Duodenal mucosa (tissue), 2 donors: ENCODE measurements around the gene PABPC3.

Source experiments
- H3K27ac ChIP-seq: one replicate; pipeline ENCODE4 v1.7.0; 2013; ENCODE audit warnings: low read depth, low read length
- H3K27me3 ChIP-seq, 2 donors: one replicate each; pipeline ENCODE4 v1.7.0; 2013; ENCODE audit warnings: low read length in 2 of 2, control low read depth in 1 of 2; ENCODE audit not compliant: insufficient read depth in 2 of 2, control insufficient read depth in 1 of 2
- H3K36me3 ChIP-seq, 2 donors: one replicate each; pipeline ENCODE4 v1.7.0; 2013; ENCODE audit warnings: low read length in 2 of 2, control low read depth in 1 of 2; ENCODE audit not compliant: insufficient read depth in 2 of 2, control insufficient read depth in 1 of 2
- H3K4me1 ChIP-seq, 2 donors: one replicate each; pipeline ENCODE4 v1.7.0; 2013; ENCODE audit warnings: low read length in 2 of 2, control low read depth in 1 of 2; ENCODE audit not compliant: insufficient read depth in 2 of 2, control insufficient read depth in 1 of 2
- H3K4me3 ChIP-seq, 2 donors: one replicate each; pipeline ENCODE4 v1.7.0; 2013; ENCODE audit warnings: low read length in 2 of 2, low read depth in 1 of 2
- H3K9ac ChIP-seq, 2 donors: one replicate each; pipeline ENCODE4 v1.7.0; 2013; ENCODE audit warnings: low read length in 2 of 2, low read depth in 1 of 2
- H3K9me3 ChIP-seq, 2 donors: one replicate each; pipeline ENCODE4 v1.7.0; 2013; ENCODE audit warnings: low read length in 2 of 2, control low read depth in 1 of 2; ENCODE audit not compliant: control insufficient read depth in 1 of 2

PABPC3 gene

GRCh38 chr13:25095851-25096453, at the start of gene PABPC3:
PABPC3 (plus strand) TSS chr13:25096136; CDS start chr13:25096199, 63 bp downstream.
- no peaks in the 10 kb centered on the region for H3K9me3 ChIP-seq
- no peak within 1 kb of the TSS for H3K9ac ChIP-seq
- H3K36me3 ChIP-seq = no peaks in the 10 kb centered on the region
- no peaks in the 10 kb centered on the region for H3K27me3 ChIP-seq
- H3K4me3 ChIP-seq = no peak within 1 kb of the TSS
- H3K4me1 ChIP-seq = no peaks in the 10 kb centered on the region
- H3K27ac ChIP-seq = no peak within 1 kb of the TSS

- H3K9ac ChIP-seq = no peak overlapping the region
Measured at GRCh38 chr13:25046274-25046984, 49.5 kb upstream of the PABPC3 start.

GRCh38 chr13:25046985-25047511, 48.9 kb upstream of the PABPC3 start:
- H3K9me3 ChIP-seq = peaks cover 0 to 3% of the 10 kb centered on the region in 2 donors
- H3K9ac ChIP-seq = no peak overlapping the region
- peak overlapping the region in 1 of 2 donors; percentile 48 for H3K4me3 ChIP-seq
- no peak overlapping the region for H3K27ac ChIP-seq
- no peaks in the 10 kb centered on the region for H3K4me1 ChIP-seq
- peaks cover 26 to 31% of the 10 kb centered on the region in 2 donors for H3K27me3 ChIP-seq
- no peaks in the 10 kb centered on the region for H3K36me3 ChIP-seq

More at GRCh38 chr13:25046274-25046984, 49.5 kb upstream of the PABPC3 start:
- H3K4me3 ChIP-seq = no peak overlapping the region
- no peaks in the 10 kb centered on the region for H3K36me3 ChIP-seq
- peaks cover 0 to 3% of the 10 kb centered on the region in 2 donors for H3K9me3 ChIP-seq
- H3K4me1 ChIP-seq = no peaks in the 10 kb centered on the region
- H3K27me3 ChIP-seq = peaks cover 30 to 31% of the 10 kb centered on the region in 2 donors
- H3K27ac ChIP-seq = no peak overlapping the region

GRCh38 chr13:25051065-25051464, 44.9 kb upstream of the PABPC3 start:
- no peak overlapping the region for H3K9ac ChIP-seq
- H3K27ac ChIP-seq = no peak overlapping the region
- peaks cover 14 to 23% of the 10 kb centered on the region in 2 donors for H3K27me3 ChIP-seq
- peaks cover 0 to 3% of the 10 kb centered on the region in 2 donors for H3K9me3 ChIP-seq
- H3K4me1 ChIP-seq = no peaks in the 10 kb centered on the region
- no peak overlapping the region for H3K4me3 ChIP-seq
- no peaks in the 10 kb centered on the region for H3K36me3 ChIP-seq

- no peak overlapping the region for H3K27ac ChIP-seq
- no peaks in the 10 kb centered on the region for H3K9me3 ChIP-seq
- no peak overlapping the region for H3K9ac ChIP-seq
- no peaks in the 10 kb centered on the region for H3K27me3 ChIP-seq
- H3K4me1 ChIP-seq = no peaks in the 10 kb centered on the region
- no peaks in the 10 kb centered on the region for H3K36me3 ChIP-seq
- H3K4me3 ChIP-seq = no peak overlapping the region
Measured at GRCh38 chr13:25059166-25059565, 36.8 kb upstream of the PABPC3 start.

GRCh38 chr13:25059958-25060357, 36.0 kb upstream of the PABPC3 start:
- H3K4me3 ChIP-seq = no peak overlapping the region
- H3K9me3 ChIP-seq = no peaks in the 10 kb centered on the region
- H3K27ac ChIP-seq = no peak overlapping the region
- H3K9ac ChIP-seq = no peak overlapping the region
- H3K36me3 ChIP-seq = no peaks in the 10 kb centered on the region
- H3K27me3 ChIP-seq = no peaks in the 10 kb centered on the region
- H3K4me1 ChIP-seq = no peaks in the 10 kb centered on the region

GRCh38 chr13:25062479-25062878, 33.5 kb upstream of the PABPC3 start:
- Histone ChIP-seq H3K9me3 (no peaks in the 10 kb centered on the region), H3K36me3 (no peaks in the 10 kb centered on the region), H3K4me3 (no peak overlapping the region), H3K4me1 (no peaks in the 10 kb centered on the region), H3K9ac (no peak overlapping the region), H3K27ac (no peak overlapping the region), H3K27me3 (peaks cover 0 to 4% of the 10 kb centered on the region in 2 donors)

- no peaks in the 10 kb centered on the region for H3K36me3 ChIP-seq
- H3K4me1 ChIP-seq = no peaks in the 10 kb centered on the region
- H3K27me3 ChIP-seq = peaks cover 0 to 4% of the 10 kb centered on the region in 2 donors
- H3K9me3 ChIP-seq = no peaks in the 10 kb centered on the region
- no peak overlapping the region for H3K4me3 ChIP-seq
- H3K9ac ChIP-seq = no peak overlapping the region
- no peak overlapping the region for H3K27ac ChIP-seq
Measured at GRCh38 chr13:25064396-25064795, 31.5 kb upstream of the PABPC3 start.

GRCh38 chr13:25065974-25066770, 29.8 kb upstream of the PABPC3 start:
- Histone ChIP-seq H3K27ac (no peak overlapping the region), H3K4me1 (no peaks in the 10 kb centered on the region), H3K9me3 (no peaks in the 10 kb centered on the region), H3K27me3 (peaks cover 0 to 4% of the 10 kb centered on the region in 2 donors), H3K4me3 (no peak overlapping the region), H3K36me3 (no peaks in the 10 kb centered on the region), H3K9ac (no peak overlapping the region)

GRCh38 chr13:25067064-25067463, 28.9 kb upstream of the PABPC3 start:
- Histone ChIP-seq H3K4me1 (no peaks in the 10 kb centered on the region), H3K27me3 (peaks cover 0 to 4% of the 10 kb centered on the region in 2 donors), H3K9ac (no peak overlapping the region), H3K9me3 (no peaks in the 10 kb centered on the region), H3K27ac (no peak overlapping the region), H3K36me3 (no peaks in the 10 kb centered on the region), H3K4me3 (no peak overlapping the region)
